ENCODE data around the gene INTS2.
"Not testable (repeated sequence)": the region's sequence is repeated elsewhere in the genome, so short reads cannot be mapped to it uniquely, and the experiment has no call there.

The INTS2 gene

DNA sequence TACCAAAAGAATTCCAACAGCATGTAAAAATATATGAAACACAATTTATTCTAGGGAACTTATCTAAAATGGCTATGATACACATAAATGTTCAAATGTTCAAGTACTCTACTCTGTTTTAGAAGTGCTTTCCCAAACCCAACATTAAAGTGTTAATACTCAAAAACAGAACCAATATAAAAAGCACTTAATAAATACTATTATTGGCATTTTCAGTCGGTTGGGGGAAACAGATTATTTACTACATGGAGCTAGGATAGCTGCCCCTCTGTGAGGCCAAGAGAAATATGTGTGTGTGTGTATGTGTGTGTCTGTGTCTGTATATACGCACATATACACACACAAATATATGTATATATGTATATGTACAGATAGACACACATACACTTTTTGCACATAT lies 32.4 kb downstream of the INTS2 start:
- DNase-seq = no peak

DNA sequence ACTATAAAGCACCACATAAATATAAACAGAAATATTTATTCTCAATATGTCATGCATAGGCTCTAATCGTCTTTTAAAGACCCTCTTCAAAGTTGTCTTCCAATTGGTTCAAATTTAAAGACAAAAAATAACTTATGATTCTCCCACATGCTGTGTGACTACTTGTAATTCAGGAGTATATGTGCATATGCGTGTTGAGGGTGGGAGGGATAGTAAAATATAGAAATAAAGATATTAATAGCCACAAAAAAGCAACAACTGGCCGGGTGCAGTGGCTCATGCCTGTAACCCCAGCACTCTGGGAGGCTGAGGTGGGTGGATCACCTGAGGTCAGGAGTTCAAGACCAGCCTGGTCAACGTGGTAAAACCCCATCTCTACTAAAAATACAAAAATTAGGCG lies 33.5 kb downstream of the INTS2 start:
- DNase-seq = not testable (repeated sequence)

DNA sequence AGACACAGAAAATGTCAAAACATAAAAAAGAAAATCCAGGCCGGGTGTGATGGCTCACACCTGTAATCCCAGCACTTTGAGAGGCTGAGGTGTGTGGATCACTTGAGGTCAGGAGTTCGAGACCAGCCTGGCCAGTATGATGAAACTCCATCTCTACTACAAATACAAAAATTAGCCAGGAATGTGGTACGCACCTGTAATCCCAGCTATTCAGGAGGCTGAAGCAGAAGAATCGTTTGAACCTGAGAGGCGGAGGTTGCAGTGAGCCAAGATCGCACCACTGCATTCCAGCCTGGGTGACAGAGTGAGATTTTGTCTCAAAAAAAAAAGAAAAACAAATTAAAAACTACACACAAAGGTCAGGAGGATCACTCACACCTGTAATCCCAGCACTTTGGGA lies 40.0 kb downstream of the INTS2 start:
- not testable (repeated sequence) for DNase-seq

DNA sequence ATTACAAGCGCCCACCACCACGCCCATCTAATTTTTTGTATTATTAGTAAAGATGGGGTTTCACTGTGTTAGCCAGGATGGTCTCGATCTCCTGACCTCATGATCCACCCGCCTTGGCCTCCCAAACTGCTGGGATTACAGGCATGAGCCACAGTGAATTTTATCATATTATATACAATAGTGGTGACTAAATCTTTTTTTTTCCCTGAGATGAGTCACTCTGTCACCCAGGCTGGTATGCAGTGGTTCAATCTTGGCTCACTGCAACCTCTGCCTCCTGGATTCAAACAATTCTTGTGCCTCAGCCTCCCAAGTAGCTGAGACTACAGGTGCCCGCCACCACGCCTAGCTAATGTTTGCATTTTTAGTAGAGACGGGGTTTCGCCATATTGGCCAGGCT lies 41.9 kb downstream of the INTS2 start:
- DNase-seq = not testable (repeated sequence)

DNA sequence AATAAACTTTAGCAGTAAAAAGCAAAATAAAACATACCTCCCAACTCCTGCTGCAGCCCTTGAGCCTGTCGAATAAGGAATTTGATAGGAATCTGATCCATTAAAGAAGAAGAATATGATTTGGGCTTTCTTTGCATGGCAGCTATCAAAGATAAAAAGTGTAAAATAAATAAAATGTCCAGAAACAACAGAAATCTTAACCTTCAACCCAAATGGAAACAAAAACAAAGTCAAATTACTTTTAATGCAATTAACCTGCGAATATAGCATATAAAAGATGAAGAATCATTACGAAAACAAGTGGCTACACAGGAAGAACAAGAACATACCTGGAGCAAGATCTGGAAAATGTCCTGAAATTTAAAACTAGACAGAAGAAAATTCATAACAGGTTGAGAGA lies 42.9 kb downstream of the INTS2 start:
- DNase-seq = no peak

DNA sequence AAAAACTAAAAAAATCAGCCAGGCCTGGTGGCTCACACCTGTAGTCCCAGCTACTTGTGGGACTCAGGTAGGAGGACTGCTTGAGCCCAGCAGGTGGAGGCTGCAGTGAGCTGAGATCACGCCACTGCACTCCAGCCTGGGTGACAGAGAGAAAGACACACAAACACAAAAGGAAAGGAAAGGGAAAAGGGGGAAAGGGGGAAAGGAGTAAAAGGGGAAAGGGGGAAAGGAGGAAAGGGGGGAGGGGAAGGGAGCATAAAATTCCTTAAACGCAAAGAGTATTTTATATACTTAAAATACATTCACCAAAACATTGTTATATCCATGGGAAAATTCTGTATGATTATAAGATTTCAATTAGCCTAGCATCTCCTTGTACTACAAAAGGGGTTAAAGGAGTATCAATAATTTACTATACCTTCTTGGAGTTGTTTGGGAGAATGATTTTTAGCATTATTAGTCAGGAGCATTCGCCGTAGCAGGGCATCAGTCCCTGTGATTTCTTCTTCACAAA lies 47.1 kb downstream of the INTS2 start:
- no peak for DNase-seq

DNA sequence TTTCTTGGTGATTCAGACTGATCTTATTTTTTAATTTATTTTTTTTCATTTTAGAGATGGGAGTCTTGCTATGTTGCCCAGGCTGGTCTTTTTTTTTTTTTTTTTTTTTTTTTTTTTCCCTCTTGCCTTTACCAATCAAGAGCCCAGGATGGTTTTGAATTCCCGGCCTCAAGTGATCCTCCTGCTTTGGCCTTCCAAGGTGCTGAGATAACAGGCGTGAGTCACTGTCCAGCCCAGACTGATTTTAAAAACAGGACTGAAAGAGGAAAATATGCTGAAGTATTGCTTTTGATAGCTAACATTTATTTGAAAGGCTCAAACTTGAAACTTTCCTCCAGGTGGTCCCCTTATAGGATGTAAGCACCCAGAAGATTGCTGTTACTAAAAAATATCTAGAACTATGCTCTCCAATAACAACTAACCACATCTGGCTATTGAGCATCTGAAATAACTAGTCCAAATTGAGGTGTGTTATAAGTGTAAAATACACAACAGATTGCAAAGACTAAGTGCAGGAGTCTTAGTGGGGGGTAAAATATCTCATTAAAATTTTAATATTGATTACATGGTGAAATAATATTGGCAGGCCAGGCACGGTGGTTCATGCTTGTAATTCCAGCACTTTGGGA lies 48.7 kb downstream of the INTS2 start:
- no peak for DNase-seq

DNA sequence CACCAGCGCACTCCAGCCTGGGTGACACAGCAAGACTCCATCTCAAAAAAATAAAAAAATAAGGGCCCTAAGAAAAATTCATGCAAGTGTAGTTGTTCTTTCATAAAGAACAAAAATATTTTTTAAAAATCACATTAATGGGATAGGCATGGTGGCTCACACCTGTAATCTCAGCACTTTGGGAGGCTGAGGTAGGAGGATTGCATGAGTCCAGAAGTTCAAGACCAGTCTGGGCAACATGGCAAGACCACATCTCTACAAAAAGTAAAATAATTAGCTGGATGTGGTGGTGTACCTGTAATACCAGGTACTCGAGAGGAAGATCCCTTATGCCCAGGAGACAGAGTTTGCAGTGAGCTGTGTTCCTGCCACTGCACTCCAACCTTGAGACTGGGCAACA lies 49.3 kb downstream of the INTS2 start:
- DNase-seq = no peak

DNA sequence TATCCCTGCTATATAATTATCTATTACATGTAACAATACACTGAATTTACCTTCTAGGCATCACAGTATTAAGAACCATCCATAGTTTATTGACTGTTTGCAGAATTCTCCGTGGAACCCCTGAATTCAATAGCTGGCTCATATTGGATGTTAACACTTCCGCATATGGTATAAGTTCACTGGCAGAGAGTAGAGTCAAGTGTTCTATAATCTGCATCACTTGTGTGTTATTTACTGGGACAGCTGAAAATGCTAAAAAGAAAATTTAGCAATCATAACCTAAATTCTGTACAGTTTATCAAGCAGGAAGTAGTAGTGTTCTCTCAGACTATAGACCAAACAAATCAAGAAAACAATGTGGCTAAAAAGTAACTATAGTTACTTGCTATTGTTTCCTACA lies 49.9 kb downstream of the INTS2 start:
- DNase-seq = no peak

DNA sequence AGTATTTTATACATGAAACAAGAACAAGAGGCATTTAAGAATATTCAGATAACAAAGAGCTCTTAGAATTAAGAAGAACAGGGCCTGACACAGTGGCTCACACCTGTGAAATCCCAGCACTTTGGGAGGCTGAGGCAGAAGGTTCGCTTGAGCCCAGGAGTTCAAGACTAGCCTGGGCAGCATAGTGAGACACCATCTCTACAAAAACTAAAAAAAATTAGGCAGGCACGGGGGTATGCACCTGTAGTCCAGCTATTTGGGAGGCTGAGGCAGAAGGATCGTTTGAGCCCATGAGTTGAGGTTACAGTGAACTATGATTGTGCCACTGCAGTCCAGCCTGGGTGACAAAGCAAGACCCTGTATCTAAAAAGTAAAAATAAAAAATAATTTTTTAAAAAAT lies 52.0 kb downstream of the INTS2 start:
- no peak for DNase-seq

DNA sequence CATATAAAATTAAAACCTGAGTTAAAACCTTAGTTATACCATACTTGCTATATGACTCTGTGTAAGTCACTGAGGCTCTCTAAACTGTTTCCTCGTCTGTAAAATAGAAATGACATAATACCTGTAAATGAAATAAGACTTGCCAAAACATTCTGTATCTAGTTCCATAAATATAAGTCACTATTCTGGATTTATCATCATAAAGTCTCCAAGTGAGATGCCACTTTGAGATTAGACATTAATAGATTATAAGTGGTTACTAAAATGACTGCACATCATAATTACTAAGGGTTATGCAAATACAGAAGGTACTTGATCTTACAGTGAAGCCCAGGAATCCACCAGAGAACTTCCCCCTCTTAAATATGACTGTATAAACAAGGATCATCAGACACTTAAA lies 52.5 kb downstream of the INTS2 start:
- no peak for DNase-seq

DNA sequence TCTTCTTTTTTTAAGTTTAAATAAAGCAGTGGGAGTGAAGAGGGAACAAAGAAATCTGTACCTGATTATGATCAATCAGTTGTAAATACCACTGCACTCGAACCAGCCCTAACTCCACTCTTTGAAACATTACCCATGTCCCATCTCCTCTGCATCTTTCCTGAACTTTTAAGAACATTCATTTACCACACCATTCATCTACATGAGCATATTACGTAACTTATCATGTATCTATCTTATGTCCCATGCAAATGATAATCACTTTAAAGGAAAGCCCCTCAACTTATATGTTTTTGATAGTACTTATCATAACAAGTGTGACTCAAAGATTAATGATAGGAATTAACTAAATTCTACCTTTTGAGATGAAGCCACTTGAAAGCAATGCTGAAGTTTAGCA lies 53.7 kb downstream of the INTS2 start:
- no peak for DNase-seq

DNA sequence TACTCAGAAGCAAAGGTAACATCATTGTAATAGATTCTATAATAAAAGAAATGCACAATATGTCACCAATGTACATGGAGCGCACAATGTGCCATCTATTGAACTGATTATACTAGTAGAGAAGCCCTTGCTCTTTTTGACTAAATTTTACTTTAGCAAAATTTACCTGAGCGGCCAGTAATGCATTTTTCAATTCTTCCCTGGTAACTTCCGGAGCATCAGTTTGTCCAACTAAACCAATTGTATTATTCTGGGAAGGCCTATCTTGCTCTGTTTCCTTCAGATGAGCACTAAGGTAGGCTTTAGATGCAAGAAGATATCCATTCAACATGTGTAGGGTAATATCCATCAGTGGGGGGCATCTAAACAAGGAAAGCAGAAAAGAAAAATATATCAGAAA lies 55.7 kb downstream of the INTS2 start:
- no peak for DNase-seq

DNA sequence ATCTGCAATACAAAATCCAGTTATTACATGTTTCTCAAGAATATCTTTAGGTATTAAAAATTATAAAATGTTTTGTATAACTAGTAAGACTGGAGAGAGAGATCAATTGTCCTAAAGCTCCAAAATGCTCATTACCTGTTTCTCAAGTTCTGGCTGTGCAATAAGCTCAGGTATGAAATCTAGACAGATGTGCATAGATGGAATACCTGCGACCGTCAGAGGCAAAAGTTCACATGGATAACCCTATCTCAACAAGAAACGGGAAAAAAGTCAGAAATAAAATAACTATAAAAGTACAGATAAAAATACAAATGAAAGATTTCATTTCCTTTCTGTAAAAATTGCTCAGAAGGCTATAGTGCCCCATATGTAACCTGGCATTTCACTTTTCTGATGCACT lies 58.6 kb downstream of the INTS2 start:
- DNase-seq = no peak

DNA sequence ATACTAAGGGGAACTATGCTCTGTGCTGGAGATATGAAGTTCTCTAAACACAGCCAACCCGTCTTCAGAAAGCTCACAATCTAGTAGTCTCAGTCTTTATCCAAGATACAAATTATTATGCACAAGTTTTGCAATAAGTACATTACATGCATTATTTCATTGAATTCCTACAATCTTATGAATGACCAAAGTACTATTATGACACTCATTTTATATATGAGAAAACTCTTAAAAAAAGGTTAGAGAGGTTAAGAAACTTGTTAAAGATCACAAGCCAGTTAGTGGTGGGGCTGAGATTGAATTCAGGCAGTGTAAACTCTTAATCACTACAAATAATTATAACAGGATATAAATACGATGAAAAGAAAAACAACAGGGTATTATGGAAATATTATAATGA lies 59.7 kb downstream of the INTS2 start:
- DNase-seq = no peak

DNA sequence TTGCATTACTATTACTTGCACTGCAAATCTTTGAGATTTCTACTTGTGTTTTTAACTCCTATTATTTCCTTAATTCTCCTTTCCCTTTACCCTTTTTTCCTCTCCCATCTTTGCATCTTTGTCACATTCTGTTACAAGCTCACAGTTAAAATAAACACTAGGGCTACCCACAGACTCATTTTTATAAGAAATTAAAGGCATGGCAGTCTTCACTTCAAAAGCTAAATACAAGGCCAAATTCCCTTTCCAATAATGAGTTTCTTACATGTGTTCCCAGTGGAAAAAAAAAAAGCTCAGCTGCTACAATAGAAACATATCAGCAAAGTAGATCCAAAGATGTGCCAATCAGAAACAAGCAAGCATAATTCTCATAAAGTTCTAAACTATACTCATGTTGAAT lies 60.7 kb downstream of the INTS2 start:
- DNase-seq = no peak

DNA sequence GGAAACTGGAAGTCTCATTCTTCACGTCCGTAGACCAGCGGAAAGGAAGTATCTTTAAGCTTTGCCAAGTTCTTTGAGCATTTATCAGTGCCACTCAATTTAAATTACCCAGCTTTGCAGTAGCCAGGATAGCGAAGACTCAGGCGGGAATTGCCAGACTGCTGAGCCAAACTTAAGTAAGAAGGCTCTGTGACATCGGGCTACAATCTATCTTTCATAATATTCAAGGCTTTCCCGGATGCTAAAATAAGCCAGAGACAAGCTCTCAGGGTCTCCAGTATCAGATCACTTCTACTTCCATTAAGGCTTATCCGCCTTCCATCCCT lies 64.0 kb downstream of the INTS2 start:
- no peak for DNase-seq

DNA sequence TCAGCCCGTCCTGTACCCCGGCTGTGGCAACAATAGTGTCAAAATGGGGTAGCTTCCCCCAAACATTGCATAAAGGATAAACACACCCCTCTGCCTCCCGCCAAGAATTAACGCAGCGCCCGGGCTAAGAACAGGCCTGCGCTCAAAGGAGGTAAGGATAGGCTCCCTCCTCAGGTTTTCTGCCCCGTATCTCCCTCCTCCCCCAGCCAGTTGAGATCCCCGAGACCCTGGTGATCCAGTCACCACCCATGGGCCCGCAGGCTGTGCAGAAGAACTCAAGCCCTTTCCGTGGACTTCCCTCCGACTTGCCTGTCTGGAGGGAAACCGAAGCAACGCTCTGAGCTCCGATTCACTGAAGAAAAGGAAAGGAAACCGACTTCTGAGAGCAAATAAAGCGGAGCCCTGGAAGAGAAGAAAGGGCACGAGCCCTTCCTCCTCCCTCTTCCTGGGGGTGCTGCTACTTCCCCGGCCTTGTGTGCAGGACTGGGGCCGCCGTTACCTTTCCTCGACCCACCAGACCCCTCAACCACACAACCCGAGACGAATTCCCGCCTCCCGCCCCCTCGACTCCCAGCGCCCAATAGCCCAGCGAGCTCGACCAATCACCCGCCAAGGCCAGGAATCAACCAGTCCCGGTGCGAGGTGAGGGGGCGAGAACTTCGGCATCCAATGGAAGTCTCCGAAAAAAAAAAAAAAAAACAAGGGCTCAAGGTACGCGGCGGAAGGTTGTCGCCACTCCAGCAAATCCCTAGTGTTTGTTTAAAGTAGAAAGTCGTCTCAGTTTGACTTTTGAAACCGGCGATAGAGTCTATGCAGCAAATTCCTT lies 64.6 kb downstream of the INTS2 start, which contains the start of gene BRIP1:
Gene BRIP1 (minus strand): TSS at position 554 of the 826 bp plus-strand sequence. CDS start 1,989 bp downstream, outside the sequence.
- peak; percentile 94 for DNase-seq

DNA sequence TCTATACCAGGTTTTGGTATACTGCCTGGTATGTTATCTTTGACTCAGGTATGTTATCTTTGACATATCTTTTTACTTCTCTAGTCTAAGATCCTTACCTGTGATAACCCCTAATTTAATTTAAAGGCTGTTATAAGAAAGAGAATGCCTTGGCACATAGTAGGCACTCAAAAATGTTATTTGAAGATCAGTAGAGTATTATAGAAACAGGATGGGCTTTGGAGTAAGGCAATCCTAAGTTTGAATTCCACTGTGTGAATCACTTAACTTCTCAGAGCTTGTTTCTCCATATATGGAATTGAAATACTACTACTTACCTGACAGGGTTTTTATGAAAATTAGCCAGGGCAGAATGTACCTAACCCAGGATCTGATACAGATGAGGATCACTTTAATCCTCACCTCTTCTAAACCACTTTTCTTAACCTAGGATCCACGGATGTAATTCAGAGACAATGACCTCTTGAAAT lies 65.6 kb downstream of the INTS2 start:
- DNase-seq = no peak

DNA sequence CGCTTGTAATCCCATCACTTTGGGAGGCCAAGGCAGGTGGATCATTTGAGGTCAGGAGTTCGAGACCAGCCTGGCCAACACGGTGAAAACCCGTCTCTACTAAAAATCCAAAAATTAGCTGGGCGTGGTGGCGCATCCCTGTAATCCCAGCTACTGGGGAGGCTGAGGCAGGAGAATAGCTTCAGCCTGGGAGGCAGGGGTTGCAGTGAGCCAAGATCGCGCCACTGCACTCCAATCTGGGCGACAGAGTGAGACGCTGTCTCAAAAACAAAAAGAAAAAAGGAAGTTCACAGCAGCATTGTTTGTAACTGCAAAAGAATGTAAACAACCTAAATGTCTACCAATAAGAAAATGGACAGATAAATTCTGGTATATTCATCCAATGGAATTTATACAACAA lies 67.4 kb downstream of the INTS2 start:
- not testable (repeated sequence) for DNase-seq

DNA sequence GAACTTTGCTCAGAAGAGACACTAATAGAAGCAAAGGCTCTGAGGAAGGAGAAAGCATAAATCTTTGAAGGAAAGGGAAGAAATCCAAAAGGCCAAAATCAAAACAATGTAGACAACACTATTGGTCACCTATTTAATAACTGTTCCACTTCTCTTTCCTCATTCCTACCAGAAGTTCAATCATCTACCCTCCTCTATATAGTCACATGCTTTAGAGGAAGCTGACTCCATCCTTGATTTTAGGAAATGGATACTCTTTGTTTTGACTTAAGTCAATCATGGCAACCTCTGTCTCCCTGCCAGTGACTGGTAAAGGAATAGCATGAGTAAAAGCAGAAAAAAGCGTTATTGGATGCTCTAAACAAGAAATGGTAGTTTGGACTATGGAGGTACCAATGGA lies 71.7 kb downstream of the INTS2 start:
- DNase-seq = no peak

DNA sequence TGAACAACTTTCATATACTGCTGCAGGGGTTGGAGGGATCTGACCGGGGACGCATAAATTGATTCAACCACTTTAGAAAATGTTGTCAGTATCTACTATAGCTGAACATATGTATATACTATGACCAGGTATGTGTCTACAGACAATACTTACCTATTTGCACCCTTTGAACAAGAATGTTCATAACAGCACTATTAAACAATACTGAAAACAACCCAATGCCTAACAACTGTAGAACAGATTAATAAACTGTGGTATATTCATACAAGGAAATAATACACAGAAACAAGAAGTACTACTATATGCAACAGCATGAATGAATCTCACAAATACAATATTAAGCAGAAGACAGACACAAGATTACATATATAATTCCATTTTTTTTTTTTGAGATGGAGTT lies 74.9 kb downstream of the INTS2 start:
- no peak for DNase-seq

DNA sequence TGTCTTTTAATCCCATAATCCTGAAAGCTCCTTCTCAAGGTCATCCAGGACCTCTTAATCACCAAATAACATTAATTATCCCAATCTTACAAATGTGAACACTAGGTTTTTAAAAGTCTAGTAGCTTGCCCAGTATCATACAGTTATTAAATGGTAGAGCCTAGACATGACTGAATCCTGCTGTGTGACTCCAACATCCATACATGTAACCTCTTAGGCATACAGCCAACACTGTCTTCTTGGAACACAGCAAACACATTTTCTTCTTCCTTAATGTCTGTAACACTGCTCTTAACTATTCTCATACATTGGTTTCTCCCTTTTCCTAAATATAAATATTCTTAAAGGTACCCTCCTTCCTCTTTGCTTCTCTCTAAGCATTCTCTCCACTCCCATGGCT lies 78.1 kb downstream of the INTS2 start:
- no peak for DNase-seq

DNA sequence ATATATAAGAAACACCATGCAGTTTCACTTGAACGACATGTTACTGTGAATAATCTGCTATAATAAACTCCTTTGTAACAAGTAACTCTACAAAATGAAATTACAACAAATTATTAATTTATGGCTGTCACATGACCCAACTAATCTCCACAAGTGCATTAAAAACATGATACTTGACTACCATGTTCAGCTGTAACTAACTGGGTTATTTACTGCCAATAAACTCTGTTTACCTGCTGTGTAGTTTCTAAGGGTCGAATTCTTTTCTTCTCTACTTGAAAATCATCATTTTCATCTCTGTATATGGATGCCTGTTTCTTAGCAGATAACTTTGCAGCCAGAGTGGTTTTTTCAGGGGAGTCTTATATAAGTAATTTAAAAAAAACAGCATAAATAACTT lies 78.9 kb downstream of the INTS2 start:
- DNase-seq = no peak

DNA sequence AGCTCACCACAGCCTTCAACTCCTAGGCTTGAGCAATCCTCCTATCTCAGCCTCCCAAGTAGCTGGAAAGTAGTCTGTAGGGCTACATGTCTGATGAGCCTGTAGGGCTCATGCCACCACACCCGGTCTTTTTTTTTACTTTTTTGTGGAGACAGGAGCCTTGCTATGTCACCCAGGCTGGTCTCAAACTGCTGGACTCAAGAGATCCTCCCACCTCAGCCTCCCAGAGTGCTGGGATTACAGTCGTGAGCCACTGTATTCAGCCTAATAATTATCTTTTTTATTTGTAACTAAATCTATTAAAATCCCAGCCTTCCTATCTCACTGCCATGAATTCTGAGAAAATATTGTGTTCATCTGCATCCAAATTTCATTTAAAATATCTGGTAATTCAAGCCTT lies 79.5 kb downstream of the INTS2 start:
- no peak for DNase-seq
